Heart right ventricle (tissue), 16 donors: Measurements from ENCODE around the gene CLCN4. TPM values are rescaled to one million over a fixed set of nuclear protein-coding genes. Genes with fewer than 3 reads are reported as not detected.

Source experiments
- ATAC-seq, 8 donors: fragments of 200-7000 bp; cut with Tn5 transposase; one replicate each; pipeline ENCODE4 v1.9.1; 2020; ENCODE audit warnings: mild to moderate bottlenecking in 8 of 8, moderate library complexity in 8 of 8, moderate number of reproducible peaks in 1 of 8
- DNase-seq, 2 donors: peaks; one replicate each; pipeline ENCODE4 v3.0.0-alpha.2; 2020
- H3K27ac ChIP-seq, 10 donors: fragments of 200-600 bp; sonication (generic) in 2 of 10; one replicate each; pipeline versions ENCODE4 v1.5.0 to v1.8.0; 2020 to 2022; ENCODE audit warnings: mild to moderate bottlenecking in 3 of 10
- H3K27me3 ChIP-seq, 7 donors: fragments of 200-600 bp; one replicate each; pipeline ENCODE4 v1.8.0; 2021 to 2022; ENCODE audit warnings: mild to moderate bottlenecking in 2 of 7
- H3K36me3 ChIP-seq, 9 donors: fragments of 200-600 bp; sonication (generic) in 1 of 9; one replicate each; pipeline versions ENCODE4 v1.5.0 to v1.8.0; 2020 to 2022; ENCODE audit warnings: mild to moderate bottlenecking in 2 of 9
- H3K4me1 ChIP-seq, 9 donors: fragments of 200-600 bp; sonication (generic) in 1 of 9; one replicate each; pipeline versions ENCODE4 v1.5.0 to v1.8.0; 2020 to 2022; ENCODE audit warnings: mild to moderate bottlenecking in 4 of 9
- H3K4me3 ChIP-seq, 10 donors: fragments of 200-600 bp; sonication (generic) in 2 of 10; one replicate each; pipeline versions ENCODE4 v1.5.0 to v1.8.0; 2020 to 2022; ENCODE audit warnings: mild to moderate bottlenecking in 7 of 10, moderate library complexity in 2 of 10
- H3K9me3 ChIP-seq, 11 donors: fragments of 200-600 bp in 10 of 11; sonication (generic) in 2 of 11; one replicate each; pipeline versions ENCODE4 v1.5.0 to v1.8.0; 2013 to 2022; ENCODE audit warnings: mild to moderate bottlenecking in 2 of 11, control low read depth in 1 of 11, moderate library complexity in 1 of 11
- WGBS, 2 donors: extraction: QIAGEN DNeasy Blood & Tissue Kit; methylation state at CpG; one replicate each; pipeline ENCODE4 v1.1.7; 2013; ENCODE audit warnings: inconsistent platforms in 1 of 2; 5-methylcytosine and 5-hydroxymethylcytosine counted together
- intact Hi-C, 10 donors: fragments of 100-400 bp; cut with DNase I; formaldehyde crosslinking; loops; one replicate each; pipeline versions ENCODE4 v1.11.1 to v1.14.2; 2022
- polyA plus RNA-seq, 2 donors: library from polyadenylated mRNA; stranded (reverse); fragments of 200-250 nt; gene quantifications; one replicate each; pipeline ENCODE4 v1.2.3, GENCODE V29; 2013
- total RNA-seq, 10 donors: library from RNA; stranded (reverse); fragmentation: NEBNext Ultra II Directional in 3 of 10; extraction: Animal tissue kit (Norgen Biotek cat#: 25700) in 3 of 10; gene quantifications; one replicate each; pipeline versions ENCODE4 v1.2.1 to v1.2.4, GENCODE V29; 2021 to 2023
- TF ChIP-seq, protein P1 (sequence below), 9 donors: fragments of 200-600 bp; sonication (generic) in 2 of 9; IDR thresholded peaks; one replicate each; pipeline versions ENCODE4 v1.5.0 to v1.8.0; 2021 to 2022; ENCODE audit warnings: antibody characterized with exemption in 9 of 9, mild to moderate bottlenecking in 5 of 9, moderate library complexity in 1 of 9
- donor health status: Arrhythmogenic right ventricular cardiomyopathy.
- donor health status: ischemic (EF 13 %, LVEDD 7.1; RV severe dilation, severe dysfunction).
- donor health status: healthy with polysubstance abuse.
- donor health status: DM: no; HTN: yes; CAD: no.
- donor health status: DM: no; HTN: no; CAD: no.
- donor health status: ischemic (EF 25% LVEDD 6.9; RV normal size, moderate dysfunction).
- donor health status: ischemic (EF 25% LVEDD 5.7; RV mildly dilated, moderate dysfunction).
- donor health status: healthy.
- donor health status: DM: yes; HTN: yes; CAD: no.
- donor health status: Ischemic cardiomyopathy.
- donor health status: ischemic (EF 35%, LVEDD 5.7; RV mildly dilated, moderate dysfunction).
- donor health status: nonischemic (EF 11% LVEDD 7.7; RV severe dilation, severe dysfunction).
- donor health status: DM: yes; HTN: yes; CAD: no.
- donor health status: PGD.
- donor health status: ischemic (EF 29% LVEDD 5.4; RV normal size, mild dysfunction).
- donor health status: nonischemic (EF 23%, LVEDD 6.1; RV moderate dilation, normal function).

The CLCN4 gene
- total and polyA plus RNA-seq, 12 donors, result 4.0 to 44.9 (median 32.0) TPM

DNA sequence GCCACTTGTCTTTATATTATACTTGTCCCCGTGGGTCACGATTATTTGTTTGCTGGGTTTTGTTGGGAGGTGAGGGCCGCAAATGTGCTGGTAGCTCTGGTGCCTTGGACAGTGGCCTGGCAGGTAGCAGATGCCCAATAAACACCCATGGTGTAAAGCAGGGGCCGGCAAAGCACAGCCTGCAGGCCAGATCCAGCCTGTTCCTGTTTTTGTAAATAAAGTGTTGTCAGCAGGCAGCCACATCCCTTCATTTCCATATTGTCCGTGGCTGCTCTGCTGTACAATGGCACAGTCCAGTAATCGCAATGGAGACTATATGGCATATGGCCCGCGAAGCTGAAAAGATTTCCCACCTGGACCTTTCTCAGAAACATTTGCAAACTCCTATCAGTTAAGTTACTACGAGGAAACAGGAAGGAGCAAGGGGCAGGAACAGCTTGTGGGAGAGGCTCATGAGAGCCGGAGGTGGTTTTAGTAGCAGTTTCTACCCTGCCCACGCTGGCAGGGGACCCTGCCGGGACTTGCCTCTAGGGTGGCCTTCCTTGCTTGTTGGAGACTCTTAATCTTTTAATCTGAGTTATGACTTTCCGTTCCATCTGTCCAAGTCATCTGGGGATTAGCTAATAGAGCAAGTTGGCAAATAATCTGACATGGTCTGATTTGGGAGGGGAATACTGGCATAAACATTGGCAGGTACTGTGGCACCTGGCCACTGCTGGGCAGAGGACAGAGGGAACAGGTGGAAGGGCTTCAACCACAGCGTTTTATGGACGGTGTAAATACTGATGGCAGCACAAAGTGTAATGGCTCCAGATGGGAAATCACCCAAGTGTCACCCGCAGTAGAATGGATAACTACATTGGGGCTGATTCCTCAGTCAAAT lies 19.6 kb downstream of the CLCN4 start:
- TF ChIP-seq, protein P1, sequence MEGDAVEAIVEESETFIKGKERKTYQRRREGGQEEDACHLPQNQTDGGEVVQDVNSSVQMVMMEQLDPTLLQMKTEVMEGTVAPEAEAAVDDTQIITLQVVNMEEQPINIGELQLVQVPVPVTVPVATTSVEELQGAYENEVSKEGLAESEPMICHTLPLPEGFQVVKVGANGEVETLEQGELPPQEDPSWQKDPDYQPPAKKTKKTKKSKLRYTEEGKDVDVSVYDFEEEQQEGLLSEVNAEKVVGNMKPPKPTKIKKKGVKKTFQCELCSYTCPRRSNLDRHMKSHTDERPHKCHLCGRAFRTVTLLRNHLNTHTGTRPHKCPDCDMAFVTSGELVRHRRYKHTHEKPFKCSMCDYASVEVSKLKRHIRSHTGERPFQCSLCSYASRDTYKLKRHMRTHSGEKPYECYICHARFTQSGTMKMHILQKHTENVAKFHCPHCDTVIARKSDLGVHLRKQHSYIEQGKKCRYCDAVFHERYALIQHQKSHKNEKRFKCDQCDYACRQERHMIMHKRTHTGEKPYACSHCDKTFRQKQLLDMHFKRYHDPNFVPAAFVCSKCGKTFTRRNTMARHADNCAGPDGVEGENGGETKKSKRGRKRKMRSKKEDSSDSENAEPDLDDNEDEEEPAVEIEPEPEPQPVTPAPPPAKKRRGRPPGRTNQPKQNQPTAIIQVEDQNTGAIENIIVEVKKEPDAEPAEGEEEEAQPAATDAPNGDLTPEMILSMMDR (IDR thresholded peaks at IDR 0.05), result no peak
- DNase-seq, result no peak
- intact Hi-C loops, result no loop called here
- H3K4me1 ChIP-seq, result peaks cover 0 to 47% (median 11%) of the 10 kb centered on the region in 9 donors
- no peaks in the 10 kb centered on the region for H3K36me3 ChIP-seq
- H3K27me3 ChIP-seq, result peaks cover 0 to 46% (median 0%) of the 10 kb centered on the region in 7 donors
- no peak overlapping the region for H3K4me3 ChIP-seq
- 69 to 78% methylated on average over 16 of the region's 16 CpGs for WGBS, 2 donors
- H3K27ac ChIP-seq, result peak overlapping the region in 2 of 10 donors; percentile 12 to 26
- peak in 1 of 8 donors; percentile 21 for ATAC-seq
- H3K9me3 ChIP-seq, result no peaks in the 10 kb centered on the region

DNA sequence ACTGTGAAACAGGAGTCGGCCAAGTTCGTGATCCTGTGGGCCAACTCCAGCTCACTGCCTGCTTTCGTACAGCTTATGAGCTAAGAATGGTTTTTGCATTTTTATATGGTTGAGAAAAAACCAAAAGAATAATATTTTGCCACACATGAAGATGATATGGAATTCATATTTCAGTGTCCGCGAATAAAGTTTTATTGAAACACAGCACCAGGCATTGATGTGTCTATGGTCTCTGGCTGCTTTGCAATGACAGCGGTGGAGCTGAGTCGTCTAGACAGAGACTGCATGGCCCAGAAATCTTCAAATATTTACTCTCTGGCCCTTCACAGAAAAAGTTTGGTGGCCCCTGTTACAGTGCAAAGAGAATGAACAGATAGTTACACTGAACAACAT lies 20.2 kb downstream of the CLCN4 start:
- ATAC-seq, result no peak
- WGBS, 2 donors, result 92 to 95% methylated on average over 7 of the region's 7 CpGs
- TF ChIP-seq, protein P1 (IDR thresholded peaks at IDR 0.05), result no peak
- no peaks in the 10 kb centered on the region for H3K36me3 ChIP-seq
- no peak overlapping the region for H3K27ac ChIP-seq
- peaks cover 0 to 46% (median 0%) of the 10 kb centered on the region in 7 donors for H3K27me3 ChIP-seq
- no peak overlapping the region for H3K4me3 ChIP-seq
- DNase-seq, result no peak
- intact Hi-C loops, result no loop called here
- H3K9me3 ChIP-seq, result no peaks in the 10 kb centered on the region
- H3K4me1 ChIP-seq, result peaks cover 0 to 47% (median 11%) of the 10 kb centered on the region in 9 donors

DNA sequence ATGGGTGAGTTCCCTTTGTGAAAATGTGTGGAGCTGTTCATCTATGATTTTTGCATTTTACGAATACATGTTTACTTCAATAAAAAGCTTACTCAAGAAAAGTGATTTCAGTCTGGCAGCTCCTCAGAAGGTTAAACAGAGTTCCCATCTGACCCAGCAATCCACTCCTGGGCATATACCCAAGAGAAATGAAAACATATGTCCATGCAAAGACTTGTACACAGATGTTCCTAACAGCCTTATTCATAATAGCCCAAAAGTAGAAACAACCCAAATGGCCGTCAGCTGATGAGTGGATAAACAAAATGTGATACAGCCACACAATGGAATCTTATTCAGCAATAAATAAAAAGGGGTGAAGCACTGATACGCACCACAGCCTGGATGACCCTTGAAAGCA lies 20.8 kb downstream of the CLCN4 start:
- H3K27ac ChIP-seq, result no peak overlapping the region
- no peak overlapping the region for H3K4me3 ChIP-seq
- no peak for DNase-seq
- no peak for ATAC-seq
- TF ChIP-seq, protein P1 (IDR thresholded peaks at IDR 0.05), result no peak
- 61 to 65% methylated on average over 3 of the region's 3 CpGs for WGBS, 2 donors
- H3K36me3 ChIP-seq, result no peaks in the 10 kb centered on the region
- peaks cover 0 to 45% (median 0%) of the 10 kb centered on the region in 7 donors for H3K27me3 ChIP-seq
- intact Hi-C loops, result no loop called here
- no peaks in the 10 kb centered on the region for H3K9me3 ChIP-seq
- H3K4me1 ChIP-seq, result peaks cover 0 to 47% (median 11%) of the 10 kb centered on the region in 9 donors

DNA sequence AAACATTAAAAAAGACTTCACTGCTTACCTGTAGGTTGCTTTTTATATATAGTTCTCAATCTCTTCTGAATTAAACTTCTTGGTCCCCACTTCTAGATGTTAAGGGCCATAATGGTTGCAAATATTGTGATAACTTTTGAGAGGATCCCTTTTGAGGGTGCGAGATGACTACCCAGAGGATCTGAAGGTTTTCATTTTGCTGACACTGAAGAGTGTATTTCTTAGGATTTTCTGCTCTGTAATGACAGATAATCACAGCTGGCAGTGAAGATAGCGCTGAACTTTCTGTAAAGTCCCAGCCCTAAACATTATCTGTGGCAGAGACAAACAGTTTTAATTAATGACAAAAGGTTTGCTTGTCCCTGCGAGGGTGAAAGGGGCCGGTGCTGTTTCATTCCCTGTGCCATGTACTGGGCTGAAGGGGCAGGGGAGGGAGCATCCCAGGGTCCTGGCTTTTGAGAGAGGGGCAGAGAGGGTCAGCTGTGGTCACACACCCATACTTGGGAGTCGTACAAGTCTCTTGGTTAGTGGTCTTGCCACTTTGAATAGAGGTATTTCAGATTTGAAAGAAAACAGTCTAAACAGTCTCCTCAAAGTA lies 22.2 kb downstream of the CLCN4 start:
- ATAC-seq (no peak), DNase-seq (no peak)
- no peaks in the 10 kb centered on the region for H3K9me3 ChIP-seq
- peaks cover 0 to 40% (median 0%) of the 10 kb centered on the region in 7 donors for H3K27me3 ChIP-seq
- H3K36me3 ChIP-seq, result no peaks in the 10 kb centered on the region
- H3K27ac ChIP-seq, result no peak overlapping the region
- intact Hi-C loops, result no loop called here
- WGBS, 2 donors, result 89% methylated on average over 5 of the region's 5 CpGs
- TF ChIP-seq, protein P1 (IDR thresholded peaks at IDR 0.05), result no peak
- H3K4me3 ChIP-seq, result no peak overlapping the region
- peaks cover 0 to 38% (median 10%) of the 10 kb centered on the region in 9 donors for H3K4me1 ChIP-seq
